Activated T-cell treated with anti-CD3 and anti-CD28 coated beads for 1 hour (primary cell): ENCODE results near the gene PSG3.
"Not testable (repeated sequence)": the region's sequence is repeated elsewhere in the genome, so short reads cannot be mapped to it uniquely, and the experiment has no call there.

Experiments used
- DNase-seq: peaks from one replicate; pipeline ENCODE4 v3.0.0-alpha.2; 2020; ENCODE audit warnings: low read depth

The PSG3 gene

GRCh38 chr19:42740381-42740780 lies at the start of gene PSG3:
Gene PSG3, minus strand, starts transcription at chr19:42740481. Its CDS starts 97 bp downstream, at chr19:42740384.
- not testable (repeated sequence) for DNase-seq

GRCh38 chr19:42788766-42789165 lies 48.5 kb upstream of the PSG3 start:
- DNase-seq: not testable (repeated sequence)

- DNase-seq: not testable (repeated sequence)
These were observed 47.5 kb upstream of the PSG3 start for GRCh38 chr19:42787766-42788165.

GRCh38 chr19:42776750-42777612 lies 36.7 kb upstream of the PSG3 start:
- DNase-seq: peak; percentile 9

GRCh38 chr19:42774510-42775158 lies 34.4 kb upstream of the PSG3 start:
- DNase-seq: not testable (repeated sequence)

GRCh38 chr19:42767319-42767718 lies 27.0 kb upstream of the PSG3 start:
- not testable (repeated sequence) for DNase-seq

GRCh38 chr19:42766871-42767270 lies 26.6 kb upstream of the PSG3 start:
- not testable (repeated sequence) for DNase-seq

GRCh38 chr19:42764836-42765235 lies 24.6 kb upstream of the PSG3 start:
- DNase-seq: no peak

GRCh38 chr19:42762789-42763188 lies 22.5 kb upstream of the PSG3 start:
- DNase-seq: no peak

GRCh38 chr19:42761924-42762295 lies 21.6 kb upstream of the PSG3 start:
- DNase-seq: not testable (repeated sequence)

- DNase-seq: not testable (repeated sequence)
These were observed 21.0 kb upstream of the PSG3 start for GRCh38 chr19:42760954-42761923.

GRCh38 chr19:42758667-42759066 lies 18.4 kb upstream of the PSG3 start:
- DNase-seq: not testable (repeated sequence)

- not testable (repeated sequence) for DNase-seq
These were observed 12.0 kb upstream of the PSG3 start for GRCh38 chr19:42752246-42752645.

GRCh38 chr19:42741726-42742607 lies 1.7 kb upstream of the PSG3 start:
- DNase-seq: not testable (repeated sequence)

GRCh38 chr19:42737581-42738011 lies 2.7 kb downstream of the PSG3 start:
- DNase-seq: not testable (repeated sequence)

- not testable (repeated sequence) for DNase-seq
These were observed 11.9 kb downstream of the PSG3 start for GRCh38 chr19:42728341-42728740.

GRCh38 chr19:42714000-42714399 lies 26.3 kb downstream of the PSG3 start:
- not testable (repeated sequence) for DNase-seq

GRCh38 chr19:42712753-42713152 lies 27.5 kb downstream of the PSG3 start:
- not testable (repeated sequence) for DNase-seq

- not testable (repeated sequence) for DNase-seq
These were observed 29.3 kb downstream of the PSG3 start for GRCh38 chr19:42710986-42711385.

GRCh38 chr19:42697884-42698283 lies 42.4 kb downstream of the PSG3 start:
- DNase-seq: no peak
